ENCODE data around the gene SLC25A28.
"Not testable (repeated sequence)": the region's sequence is repeated elsewhere in the genome, so short reads cannot be mapped to it uniquely, and the experiment has no call there.

The SLC25A28 gene

GRCh38 chr10:99630991-99631390 is 10.8 kb upstream of the SLC25A28 start:
- Mint-ChIP-seq H3K36me3 (ENCODE audit: low read depth) (no peaks in the 10 kb centered on the region), H3K27ac (no peak overlapping the region), H3K4me3 (no peak overlapping the region), H3K27me3 (ENCODE audit: low read depth, poor library complexity) (peaks cover 45% of the 10 kb centered on the region), H3K4me1 (no peaks in the 10 kb centered on the region), H3K9me3 (no peaks in the 10 kb centered on the region)
- TF ChIP-seq, protein P1, sequence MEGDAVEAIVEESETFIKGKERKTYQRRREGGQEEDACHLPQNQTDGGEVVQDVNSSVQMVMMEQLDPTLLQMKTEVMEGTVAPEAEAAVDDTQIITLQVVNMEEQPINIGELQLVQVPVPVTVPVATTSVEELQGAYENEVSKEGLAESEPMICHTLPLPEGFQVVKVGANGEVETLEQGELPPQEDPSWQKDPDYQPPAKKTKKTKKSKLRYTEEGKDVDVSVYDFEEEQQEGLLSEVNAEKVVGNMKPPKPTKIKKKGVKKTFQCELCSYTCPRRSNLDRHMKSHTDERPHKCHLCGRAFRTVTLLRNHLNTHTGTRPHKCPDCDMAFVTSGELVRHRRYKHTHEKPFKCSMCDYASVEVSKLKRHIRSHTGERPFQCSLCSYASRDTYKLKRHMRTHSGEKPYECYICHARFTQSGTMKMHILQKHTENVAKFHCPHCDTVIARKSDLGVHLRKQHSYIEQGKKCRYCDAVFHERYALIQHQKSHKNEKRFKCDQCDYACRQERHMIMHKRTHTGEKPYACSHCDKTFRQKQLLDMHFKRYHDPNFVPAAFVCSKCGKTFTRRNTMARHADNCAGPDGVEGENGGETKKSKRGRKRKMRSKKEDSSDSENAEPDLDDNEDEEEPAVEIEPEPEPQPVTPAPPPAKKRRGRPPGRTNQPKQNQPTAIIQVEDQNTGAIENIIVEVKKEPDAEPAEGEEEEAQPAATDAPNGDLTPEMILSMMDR (IDR thresholded peaks at IDR 0.05), result no peak
- DNase-seq, result no peak

DNA sequence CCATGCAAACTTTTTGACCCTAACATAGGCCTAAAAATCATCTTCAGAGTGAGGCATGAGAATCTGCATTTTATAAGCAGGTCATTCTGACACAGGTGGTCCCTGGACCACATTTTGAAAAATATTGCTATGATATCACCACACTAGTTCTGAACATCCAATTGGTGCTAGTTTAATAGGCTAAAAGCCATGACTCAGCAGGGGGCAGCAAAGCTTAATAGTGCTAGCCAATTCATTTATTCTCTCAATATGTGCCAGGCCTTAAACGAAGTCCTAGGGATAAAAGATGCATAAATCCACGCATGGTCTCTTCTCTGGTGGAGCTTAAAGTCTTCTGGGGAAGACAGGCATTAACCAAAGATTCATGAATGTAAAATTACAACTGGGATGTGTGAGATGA is 10.2 kb upstream of the SLC25A28 start:
- Mint-ChIP-seq H3K27me3 (ENCODE audit: low read depth, poor library complexity) (peaks cover 43% of the 10 kb centered on the region), H3K4me3 (no peak overlapping the region), H3K36me3 (ENCODE audit: low read depth) (no peaks in the 10 kb centered on the region), H3K4me1 (no peaks in the 10 kb centered on the region), H3K27ac (no peak overlapping the region), H3K9me3 (no peaks in the 10 kb centered on the region)
- DNase-seq, result no peak
- TF ChIP-seq, protein P1 (IDR thresholded peaks at IDR 0.05), result no peak

DNA sequence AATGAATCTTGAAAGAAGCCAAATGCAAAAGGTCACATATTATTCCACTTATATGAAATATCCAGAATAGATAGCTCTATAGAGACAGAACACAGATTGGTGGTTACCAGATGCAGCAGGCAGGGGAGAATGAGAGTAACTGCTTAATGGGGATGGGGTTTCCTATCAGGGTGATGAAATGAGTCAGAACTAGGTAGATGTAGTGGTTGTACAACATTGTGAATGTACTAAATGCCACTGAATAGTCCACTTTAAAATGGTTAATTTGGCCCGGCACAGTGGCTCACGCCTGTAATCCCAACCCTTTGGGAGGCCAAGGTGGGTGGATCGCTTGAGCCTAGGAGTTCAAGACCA is 9.4 kb upstream of the SLC25A28 start:
- TF ChIP-seq, protein P1 (IDR thresholded peaks at IDR 0.05), result no peak
- H3K4me3 Mint-ChIP-seq, result no peak overlapping the region
- DNase-seq, result no peak
- no peak overlapping the region for H3K27ac Mint-ChIP-seq
- no peaks in the 10 kb centered on the region for H3K9me3 Mint-ChIP-seq
- H3K27me3 Mint-ChIP-seq (ENCODE audit: low read depth, poor library complexity), result peaks cover 45% of the 10 kb centered on the region
- no peaks in the 10 kb centered on the region for H3K36me3 Mint-ChIP-seq (ENCODE audit: low read depth)
- no peaks in the 10 kb centered on the region for H3K4me1 Mint-ChIP-seq

- Mint-ChIP-seq H3K4me1 (no peaks in the 10 kb centered on the region), H3K27me3 (ENCODE audit: low read depth, poor library complexity) (peaks cover 39% of the 10 kb centered on the region), H3K9me3 (no peaks in the 10 kb centered on the region), H3K4me3 (no peak overlapping the region), H3K36me3 (ENCODE audit: low read depth) (no peaks in the 10 kb centered on the region), H3K27ac (no peak overlapping the region)
- TF ChIP-seq, protein P1 (IDR thresholded peaks at IDR 0.05), result no peak
- no peak for DNase-seq
These were observed 8.8 kb upstream of the SLC25A28 start for GRCh38 chr10:99628923-99629624.

GRCh38 chr10:99625124-99625523 is 4.9 kb upstream of the SLC25A28 start:
- peaks cover 40% of the 10 kb centered on the region for H3K27me3 Mint-ChIP-seq (ENCODE audit: low read depth, poor library complexity)
- not testable (repeated sequence) for H3K27ac Mint-ChIP-seq, H3K4me3 Mint-ChIP-seq

GRCh38 chr10:99623919-99624318 is 3.7 kb upstream of the SLC25A28 start:
- TF ChIP-seq, protein P1 (IDR thresholded peaks at IDR 0.05), result no peak
- Mint-ChIP-seq H3K9me3 (no peaks in the 10 kb centered on the region), H3K27ac (no peak overlapping the region), H3K4me3 (peak overlapping the region; percentile 59), H3K4me1 (peaks cover 20% of the 10 kb centered on the region), H3K36me3 (ENCODE audit: low read depth) (no peaks in the 10 kb centered on the region), H3K27me3 (ENCODE audit: low read depth, poor library complexity) (peaks cover 40% of the 10 kb centered on the region)
- no peak for DNase-seq

More at GRCh38 chr10:99625124-99625523, 4.9 kb upstream of the SLC25A28 start:
- H3K9me3 Mint-ChIP-seq; DNase-seq; H3K36me3 Mint-ChIP-seq (ENCODE audit: low read depth): not testable (repeated sequence)
- peaks cover 14% of the 10 kb centered on the region for H3K4me1 Mint-ChIP-seq
